Measurements from ENCODE around the gene FUS. TPM values are rescaled to one million over a fixed set of nuclear protein-coding genes. Genes with fewer than 3 reads are reported as not detected.

The FUS gene
- total and polyA plus RNA-seq, 2 of the 8 experiments (the other 6 are each of a cell fraction or from before 2014, with no cell fraction given) = 484 to 685 TPM

- Histone ChIP-seq H3K36me3 (ENCODE audit: control insufficient read depth in 2 of 4, insufficient read depth in 4 of 4, low read length in 3 of 4) (peaks cover 61 to 83% (median 75%) of the 10 kb centered on the region in 4 experiments), H3K9ac (replicated peaks in 1 of 4; ENCODE audit: extremely low read depth in 1 of 4, low read depth in 3 of 4, low read length in 3 of 4) (no peak overlapping the region), H3K4me3 (ENCODE audit: extremely low read depth in 1 of 4, insufficient read depth in 2 of 4, low read depth in 3 of 4, low read length in 4 of 4) (no peak overlapping the region), H3K79me2 (ENCODE audit: control insufficient read depth in 1 of 2, insufficient read depth in 2 of 2, low read length in 2 of 2) (peaks cover 40 to 98% of the 10 kb centered on the region in 2 experiments), H2AFZ (ENCODE audit: low read length) (no peak overlapping the region), H3K4me2 (ENCODE audit: insufficient read depth in 1 of 2, low read depth in 2 of 2, low read length in 2 of 2) (no peak overlapping the region), H2AK5ac (ENCODE audit: low read depth, low read length) (no peak overlapping the region), H2BK5ac (ENCODE audit: low read depth, low read length) (no peak overlapping the region), H3K27ac (ENCODE audit: low read depth, low read length) (no peak overlapping the region), H3K4me1 (replicated peaks in 1 of 4; ENCODE audit: control insufficient read depth in 3 of 4, insufficient read depth in 4 of 4, low read length in 3 of 4) (peaks cover 0 to 5% (median 1%) of the 10 kb centered on the region in 4 experiments; a peak in 5 of 7 replicates), H3K23ac (ENCODE audit: insufficient read length) (no peak overlapping the region), H4K8ac (ENCODE audit: extremely low read depth, insufficient read depth, low read length) (peak overlapping the region; percentile 58; the same call in 1 of the 2 replicates), H2BK20ac (ENCODE audit: low read length) (no peak overlapping the region), H2BK15ac (ENCODE audit: low read length) (no peak overlapping the region), H3K56ac (replicated peaks; ENCODE audit: insufficient read length, low read depth, low read length) (no peak overlapping the region), H3K14ac (ENCODE audit: insufficient read length) (no peak overlapping the region), H3K9me3 (ENCODE audit: insufficient read depth in 2 of 2, low read depth in 1 of 2, low read length in 1 of 2) (no peaks in the 10 kb centered on the region), H3K23me2 (ENCODE audit: low read depth, low read length) (peaks cover 9% of the 10 kb centered on the region; the same call in 1 of the 2 replicates), H4K91ac (replicated peaks; ENCODE audit: insufficient read length, low read length) (no peak overlapping the region), H3K79me1 (ENCODE audit: low read depth, low read length) (peaks cover 11% of the 10 kb centered on the region), H3K18ac (ENCODE audit: extremely low read depth, low read length) (no peak overlapping the region), H2BK12ac (ENCODE audit: low read depth, low read length) (no peak overlapping the region), H3K27me3 (replicated peaks in 1 of 4; ENCODE audit: control insufficient read depth in 3 of 4, extremely low read depth in 1 of 4, insufficient read depth in 3 of 4, low read length in 3 of 4) (no peaks in the 10 kb centered on the region), H4K5ac (ENCODE audit: insufficient read length, low read depth, low read length) (no peak overlapping the region), H2BK120ac (replicated peaks; ENCODE audit: low read depth, low read length) (no peak overlapping the region), H3K4ac (replicated peaks; ENCODE audit: insufficient read length, low read depth, low read length) (no peak overlapping the region), H4K20me1 (replicated peaks in 1 of 2; ENCODE audit: control insufficient read depth in 1 of 2, insufficient read depth in 2 of 2, low read length in 2 of 2) (peaks cover 46 to 60% of the 10 kb centered on the region in 2 experiments)
- no peak for FAIRE-seq
- 94% methylated on average over 14 of the region's 14 CpGs; no CpG with 5 or more reads in 1 of the 2 experiments for WGBS, 2 experiments (ENCODE audit: extremely low coverage in 1 of 2, insufficient coverage in 1 of 2, insufficient read length in 1 of 2, insufficient replicate concordance in 2 of 2, low coverage in 1 of 2, low lambda C conversion rate in 2 of 2, missing lambda C conversion rate in 1 of 2)
- ChIA-PET CTCF (ENCODE audit: partially characterized antibody) (interaction anchor here (0.6 kb wide), 1 partner anchor 45 kb away, joined by 3 read pairs; no protein-coding TSS in a partner anchor), POLR2A (ENCODE audit: partially characterized antibody) (interaction anchor here (0.6 to 6.9 kb wide), 13 partner anchors 8 to 716 kb away, joined by 3 to 407 read pairs (median 5); partner anchors contain the start of genes FUS, PRSS8, PYCARD and TRIM72)
- no peak for DNase-seq (ENCODE audit: low read depth in 1 of 2, low spot score in 2 of 2)
- TF ChIP-seq GABPA (IDR thresholded peaks at IDR 0.05; ENCODE audit: borderline replicate concordance, insufficient read depth, low read length) (no peak), JUND (IDR thresholded peaks at IDR 0.05; ENCODE audit: low read length) (no peak), CTBP2 (IDR thresholded peaks at IDR 0.05; ENCODE audit: borderline replicate concordance, insufficient read depth, insufficient read length, low read length) (no peak), RBBP5 (IDR thresholded peaks at IDR 0.05; ENCODE audit: borderline replicate concordance, low read depth, low read length) (no peak), CHD1 (IDR thresholded peaks at IDR 0.05; ENCODE audit: low read depth, low read length) (no peak), SIN3A (conservative IDR thresholded peaks at IDR 0.05 in 1 of 2, IDR thresholded peaks at IDR 0.05 in 1 of 2; ENCODE audit: low read depth in 1 of 2, low read length in 2 of 2) (no peak), YY1 (IDR thresholded peaks at IDR 0.05; ENCODE audit: low read depth, low read length) (no peak), HDAC2 (IDR thresholded peaks at IDR 0.05; ENCODE audit: borderline replicate concordance in 1 of 2, low read depth in 2 of 2, low read length in 2 of 2) (no peak), ASH2L (IDR thresholded peaks at IDR 0.05; ENCODE audit: low read length) (no peak)
Observed at GRCh38 chr16:31184888-31185287, 4.9 kb downstream of the FUS start.
